H1 (cell line): ENCODE results near the gene TNPO2. TPM values are rescaled to one million over a fixed set of nuclear protein-coding genes. Genes with fewer than 3 reads are reported as not detected.

Experiments
- CHD7 ChIP-seq: fragments of 300-600 bp; sonication (generic); IDR thresholded peaks from 2 replicates; pipeline ENCODE4 v1.7.1; 2012; ENCODE audit warnings: low read length, moderate library complexity, mild to moderate bottlenecking, inconsistent platforms; ENCODE audit not compliant: insufficient replicate concordance
- EP300 ChIP-seq, 2 experiments: IDR thresholded peaks; 1 replicate in 1 of 2; 2 replicates in 1 of 2; pipeline ENCODE4 v1.6.1; 2011 to 2012; ENCODE audit warnings: low read depth in 2 of 2, low read length in 2 of 2, mild to moderate bottlenecking in 2 of 2, borderline replicate concordance in 1 of 2, inconsistent platforms in 1 of 2, moderate library complexity in 1 of 2
- KDM4A ChIP-seq: IDR thresholded peaks from one replicate; pipeline ENCODE4 v1.7.1; 2012; ENCODE audit warnings: low read depth, mild to moderate bottlenecking, moderate library complexity, low read length, inconsistent platforms; ENCODE audit not compliant: severe bottlenecking
- polyA plus RNA-seq, 7 experiments: library from polyadenylated mRNA; depleted of rRNA in 3 of 7; stranded (reverse) in 5 of 7; unstranded in 2 of 7; fragments of >200 nt in 5 of 7; fragments of 200-250 nt in 2 of 7; gene quantifications; 1 replicate in 5 of 7; 2 replicates in 1 of 7; 4 replicates in 1 of 7; pipeline versions ENCODE4 v1.2.1 to v1.2.3, GENCODE V29; 2011 to 2013; ENCODE audit warnings: missing spikeins in 2 of 7, mixed read lengths in 2 of 7
- total RNA-seq: library from RNA; stranded (reverse); fragmentation: NEBNext Ultra II Directional; extraction: Animal tissue kit (Norgen Biotek cat#: 25700); gene quantifications from 2 replicates; pipeline ENCODE4 v1.2.1, GENCODE V29; 2021

The TNPO2 gene
- total and polyA plus RNA-seq, 2 of the 8 experiments (the other 6 are each of a cell fraction or from before 2014, with no cell fraction given), result 112 to 121 TPM

- TF ChIP-seq CHD7, result no peak
- TF ChIP-seq KDM4A, result no peak
- no peak for TF ChIP-seq EP300 (IDR thresholded peaks at IDR 0.05; ENCODE audit: borderline replicate concordance in 1 of 2, low read depth in 2 of 2, low read length in 2 of 2)
Observed at GRCh38 chr19:12660980-12661379, 62.8 kb downstream of the TNPO2 start (continued).
